GM12878 (cell line): ENCODE measurements around the gene GALP. TPM values are rescaled to one million over a fixed set of nuclear protein-coding genes. Genes with fewer than 3 reads are reported as not detected.

Experiments
- ATAC-seq: fragments of 200-7000 bp; cut with Tn5 transposase; 3 replicates; pipeline ENCODE4 v1.9.1; 2020; ENCODE audit warnings: mild to moderate bottlenecking, moderate library complexity
- BruUV-seq: library from RNA; stranded (reverse); fragments of 400-500 nt; replicated peaks from 2 replicates; lab custom pipeline; 2021; lab: Mats Ljungman, UMichigan
- CTCF ChIA-PET: fragments of 300-600 bp; sonication (Branson Sonifier 250); formaldehyde crosslinking; extraction: SDS; loops from one replicate; lab custom pipeline; 2021; ENCODE audit warnings: inconsistent platforms; lab: Yijun Ruan, JAX
- POLR2A ChIA-PET: fragments of 350-600 bp; formaldehyde crosslinking; extraction: SDS; loops from one replicate; lab custom pipeline; 2021; ENCODE audit warnings: inconsistent platforms; lab: Charles Lee
- RAD21 ChIA-PET: fragments of 300-600 bp; sonication (Branson Sonifier 250); formaldehyde crosslinking; loops from one replicate; lab custom pipeline; 2023; ENCODE audit warnings: antibody characterized with exemption; ENCODE audit not compliant: unreplicated experiment; lab: Charles Lee
- SMC1A ChIA-PET: fragments of 300-600 bp; sonication (Branson Sonifier 250); formaldehyde crosslinking; loops from one replicate; lab custom pipeline; 2023; ENCODE audit not compliant: unreplicated experiment, uncharacterized antibody; lab: Charles Lee
- DNase-seq: peaks from one replicate; pipeline ENCODE4 v3.0.0-alpha.2; 2011; ENCODE audit warnings: low read depth, low spot score
- FAIRE-seq: peaks from 3 replicates; lab custom pipeline; 2011; peaks lifted over from hg19 to GRCh38; lab: Jason Lieb, UNC
- H2AFZ ChIP-seq: 2 replicates; pipeline ENCODE4 v1.6.0; 2011; ENCODE audit warnings: low read depth, low read length, control low read depth; ENCODE audit not compliant: control insufficient read depth
- H3K27ac ChIP-seq: 2 replicates; pipeline ENCODE4 v1.5.1; 2011; ENCODE audit warnings: control low read depth; ENCODE audit not compliant: control insufficient read depth, insufficient read depth
- H3K27me3 ChIP-seq, 2 experiments: replicated peaks in 1 of 2; 2 replicates each; pipeline versions ENCODE4 v1.6.0 to v1.6.1; 2011; ENCODE audit warnings: low read length in 1 of 2; ENCODE audit not compliant: control insufficient read depth in 2 of 2, insufficient read depth in 2 of 2
- H3K36me3 ChIP-seq, 2 experiments: 2 replicates each; pipeline ENCODE4 v1.5.1; 2011; ENCODE audit warnings: low read length in 1 of 2; ENCODE audit not compliant: control insufficient read depth in 2 of 2, insufficient read depth in 2 of 2
- H3K4me1 ChIP-seq: 2 replicates; pipeline ENCODE4 v1.6.1; 2011; ENCODE audit warnings: mild to moderate bottlenecking, low read length, moderate library complexity, mixed read lengths; ENCODE audit not compliant: control insufficient read depth, insufficient read depth
- H3K4me2 ChIP-seq: 2 replicates; pipeline ENCODE4 v1.6.0; 2011; ENCODE audit warnings: control low read depth; ENCODE audit not compliant: control insufficient read depth, insufficient read depth
- H3K4me3 ChIP-seq: fragments of 200-600 bp; sonication (generic); 2 replicates; pipeline ENCODE4 v1.5.1; 2016
- H3K79me2 ChIP-seq: 2 replicates; pipeline ENCODE4 v1.6.0; 2011; ENCODE audit warnings: low read length; ENCODE audit not compliant: control insufficient read depth, insufficient read depth
- H3K9ac ChIP-seq: 2 replicates; pipeline ENCODE4 v1.8.0; 2011; ENCODE audit warnings: low read length, control low read depth, mixed read lengths; ENCODE audit not compliant: control insufficient read depth, insufficient read depth
- H3K9me3 ChIP-seq: replicated peaks from 3 replicates; pipeline ENCODE4 v1.5.1; 2011; ENCODE audit warnings: mild to moderate bottlenecking, low read length; ENCODE audit not compliant: control insufficient read depth, insufficient read depth
- H4K20me1 ChIP-seq: 2 replicates; pipeline ENCODE4 v1.6.0; 2011; ENCODE audit not compliant: control insufficient read depth, insufficient read depth
- BACH1 ChIP-seq: fragments of 450-650 bp; IDR thresholded peaks from 2 replicates; pipeline ENCODE4 v1.6.1; 2017; ENCODE audit warnings: mild to moderate bottlenecking, borderline replicate concordance
- CREM ChIP-seq: IDR thresholded peaks from 2 replicates; pipeline ENCODE4 v1.6.1; 2014; ENCODE audit warnings: antibody characterized with exemption, low read depth
- GABPA ChIP-seq: IDR thresholded peaks from 2 replicates; pipeline ENCODE4 v1.6.1; 2014; ENCODE audit warnings: antibody characterized with exemption, low read depth, mild to moderate bottlenecking, inconsistent platforms
- KDM1A ChIP-seq: fragments of 200-600 bp; sonication (generic); IDR thresholded peaks from 2 replicates; pipeline ENCODE4 v1.6.1; 2016; ENCODE audit warnings: borderline replicate concordance
- MEF2B ChIP-seq: fragments of 450-650 bp; IDR thresholded peaks from 2 replicates; pipeline ENCODE4 v1.6.1; 2018; ENCODE audit warnings: mild to moderate bottlenecking, moderate library complexity; ENCODE audit not compliant: partially characterized antibody, poor library complexity, severe bottlenecking
- NBN ChIP-seq: fragments of 450-650 bp; IDR thresholded peaks from 2 replicates; pipeline ENCODE4 v1.6.1; 2016
- NRF1 ChIP-seq: conservative IDR thresholded peaks from 2 replicates; pipeline ENCODE4 v1.6.1; 2011; ENCODE audit warnings: mild to moderate bottlenecking, low read depth, low read length, improper control_type of control experiment
- POLR2AphosphoS5 ChIP-seq: IDR thresholded peaks from 2 replicates; pipeline ENCODE4 v1.6.1; 2011; ENCODE audit warnings: mild to moderate bottlenecking, low read length, inconsistent platforms
- RFX5 ChIP-seq: IDR thresholded peaks from 2 replicates; pipeline ENCODE4 v1.6.1; 2011; ENCODE audit warnings: low read depth, low read length, improper control_type of control experiment
- SIX5 ChIP-seq: IDR thresholded peaks from 2 replicates; pipeline ENCODE4 v1.6.1; 2011; ENCODE audit warnings: mild to moderate bottlenecking, low read depth, low read length, moderate library complexity; ENCODE audit not compliant: severe bottlenecking
- SP1 ChIP-seq: IDR thresholded peaks from one replicate; pipeline ENCODE4 v1.6.1; 2011; ENCODE audit warnings: low read depth, low read length
- STAT1 ChIP-seq: fragments of 450-650 bp; conservative IDR thresholded peaks from 2 replicates; pipeline ENCODE4 v1.6.1; 2014; ENCODE audit warnings: antibody characterized with exemption, mild to moderate bottlenecking
- ZSCAN29 ChIP-seq: fragments of 450-650 bp; IDR thresholded peaks from 2 replicates; pipeline ENCODE4 v1.6.1; 2017; ENCODE audit warnings: mild to moderate bottlenecking, moderate library complexity
- WGBS: methylation state at CpG from one replicate; pipeline ENCODE4 v1.1.6; 2016; ENCODE audit warnings: low lambda C conversion rate; ENCODE audit not compliant: insufficient replicate concordance, insufficient coverage; ENCODE audit errors: missing lambda C conversion rate; 5-methylcytosine and 5-hydroxymethylcytosine counted together
- in situ Hi-C: fragments of 300-500 bp; cut with MboI; formaldehyde crosslinking; loops from 9 replicates; pipeline ENCODE4 v1.14.3; 2018; ENCODE audit warnings: mixed read lengths
- intact Hi-C: fragments of 100-400 bp; cut with micrococcal nuclease; formaldehyde crosslinking; loops from one replicate; pipeline ENCODE4 v1.14.2; 2022; ENCODE audit not compliant: unreplicated experiment
- polyA plus RNA-seq, 11 experiments: library from polyadenylated mRNA; depleted of rRNA in 4 of 11; unstranded in 6 of 11; stranded (reverse) in 5 of 11; fragments of >200 nt; fragmentation: Nextera tagmentation in 4 of 11; fragmentation: Illumina TruSeq in 1 of 11; extraction: Ambion mirVana in 4 of 11; extraction: Trizol in 1 of 11; gene quantifications; 1 replicate in 1 of 11; 2 replicates in 10 of 11; pipeline versions ENCODE4 v1.2.1 to v1.2.3, GENCODE V29; 2011 to 2016; ENCODE audit warnings: inconsistent platforms in 2 of 11, missing spikeins in 2 of 11, low read depth in 1 of 11
- total RNA-seq, 4 experiments: library from RNA; depleted of rRNA in 3 of 4; stranded (reverse); fragments of >200 nt in 3 of 4; fragmentation: Illumina TruSeq in 1 of 4; extraction: Trizol in 1 of 4; gene quantifications; 2 replicates each; pipeline versions ENCODE4 v1.2.1 to v1.2.3, GENCODE V29; 2013 to 2021
- TF ChIP-seq, protein P1 (sequence below): fragments of 450-650 bp; IDR thresholded peaks from 2 replicates; pipeline ENCODE4 v1.6.1; 2017; ENCODE audit warnings: antibody characterized with exemption, mild to moderate bottlenecking, moderate library complexity
- TF ChIP-seq, protein P2 (sequence below): IDR thresholded peaks from 2 replicates; pipeline ENCODE4 v1.6.1; 2011; ENCODE audit warnings: borderline replicate concordance, low read depth, mild to moderate bottlenecking, moderate library complexity, low read length; ENCODE audit not compliant: insufficient read depth, poor library complexity, severe bottlenecking
- TF ChIP-seq, protein P3 (sequence below): fragments of 450-650 bp; IDR thresholded peaks from 2 replicates; pipeline ENCODE4 v1.6.1; 2014; ENCODE audit warnings: mild to moderate bottlenecking

GALP gene
- total and polyA plus RNA-seq, 10 of the 15 experiments (the other 5 are each of a cell fraction or from before 2014, with no cell fraction given), result not detected

DNA sequence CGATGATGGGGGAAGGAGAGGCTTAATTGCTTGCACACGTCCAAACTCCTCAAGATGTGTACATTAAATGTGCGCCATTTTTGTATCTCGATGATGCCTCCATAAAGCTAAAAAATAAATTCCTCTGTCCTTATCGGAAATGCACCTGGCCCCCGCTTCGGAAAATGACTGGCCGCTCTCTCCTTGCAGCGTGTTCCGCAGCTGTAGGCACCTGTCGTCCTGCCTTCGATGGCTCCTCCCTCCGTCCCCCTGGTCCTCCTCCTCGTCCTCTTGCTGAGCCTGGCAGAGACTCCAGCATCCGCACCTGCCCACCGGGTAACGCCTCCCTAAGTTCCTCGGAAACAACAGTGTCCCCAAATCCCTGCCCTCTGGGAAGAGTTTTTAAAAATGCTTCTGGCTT lies 1.1 kb downstream of the GALP start:
- Histone ChIP-seq H3K9me3 (no peaks in the 10 kb centered on the region), H3K79me2 (no peaks in the 10 kb centered on the region), H3K9ac (no peak overlapping the region), H4K20me1 (no peaks in the 10 kb centered on the region), H3K4me3 (no peak overlapping the region), H3K36me3 (no peaks in the 10 kb centered on the region), H3K4me1 (no peaks in the 10 kb centered on the region), H2AFZ (no peak overlapping the region), H3K27ac (no peak overlapping the region), H3K27me3 (no peaks in the 10 kb centered on the region; a peak in 1 of 4 replicates), H3K4me2 (no peak overlapping the region)
- ChIA-PET CTCF (interaction anchor here (0.6 to 1.6 kb wide), 3 partner anchors 16 to 156 kb away, joined by 3 to 5 read pairs (median 3); no protein-coding TSS in a partner anchor), RAD21 (no interaction called here), POLR2A (no interaction called here), SMC1A (no interaction called here)
- WGBS, result 67% methylated on average over 18 of the region's 18 CpGs
- in situ Hi-C loops (no loop called here), intact Hi-C loops (no loop called here)
- no peak for ATAC-seq
- no peak for FAIRE-seq
- no peak for DNase-seq
- TF ChIP-seq MEF2B, result no peak
- TF ChIP-seq RFX5, result no peak
- TF ChIP-seq, protein P1, sequence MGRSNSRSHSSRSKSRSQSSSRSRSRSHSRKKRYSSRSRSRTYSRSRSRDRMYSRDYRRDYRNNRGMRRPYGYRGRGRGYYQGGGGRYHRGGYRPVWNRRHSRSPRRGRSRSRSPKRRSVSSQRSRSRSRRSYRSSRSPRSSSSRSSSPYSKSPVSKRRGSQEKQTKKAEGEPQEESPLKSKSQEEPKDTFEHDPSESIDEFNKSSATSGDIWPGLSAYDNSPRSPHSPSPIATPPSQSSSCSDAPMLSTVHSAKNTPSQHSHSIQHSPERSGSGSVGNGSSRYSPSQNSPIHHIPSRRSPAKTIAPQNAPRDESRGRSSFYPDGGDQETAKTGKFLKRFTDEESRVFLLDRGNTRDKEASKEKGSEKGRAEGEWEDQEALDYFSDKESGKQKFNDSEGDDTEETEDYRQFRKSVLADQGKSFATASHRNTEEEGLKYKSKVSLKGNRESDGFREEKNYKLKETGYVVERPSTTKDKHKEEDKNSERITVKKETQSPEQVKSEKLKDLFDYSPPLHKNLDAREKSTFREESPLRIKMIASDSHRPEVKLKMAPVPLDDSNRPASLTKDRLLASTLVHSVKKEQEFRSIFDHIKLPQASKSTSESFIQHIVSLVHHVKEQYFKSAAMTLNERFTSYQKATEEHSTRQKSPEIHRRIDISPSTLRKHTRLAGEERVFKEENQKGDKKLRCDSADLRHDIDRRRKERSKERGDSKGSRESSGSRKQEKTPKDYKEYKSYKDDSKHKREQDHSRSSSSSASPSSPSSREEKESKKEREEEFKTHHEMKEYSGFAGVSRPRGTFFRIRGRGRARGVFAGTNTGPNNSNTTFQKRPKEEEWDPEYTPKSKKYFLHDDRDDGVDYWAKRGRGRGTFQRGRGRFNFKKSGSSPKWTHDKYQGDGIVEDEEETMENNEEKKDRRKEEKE, result no peak
- TF ChIP-seq SIX5, result no peak
- no peak for TF ChIP-seq BACH1
- TF ChIP-seq CREM, result no peak
- TF ChIP-seq POLR2AphosphoS5, result no peak
- TF ChIP-seq, protein P2, sequence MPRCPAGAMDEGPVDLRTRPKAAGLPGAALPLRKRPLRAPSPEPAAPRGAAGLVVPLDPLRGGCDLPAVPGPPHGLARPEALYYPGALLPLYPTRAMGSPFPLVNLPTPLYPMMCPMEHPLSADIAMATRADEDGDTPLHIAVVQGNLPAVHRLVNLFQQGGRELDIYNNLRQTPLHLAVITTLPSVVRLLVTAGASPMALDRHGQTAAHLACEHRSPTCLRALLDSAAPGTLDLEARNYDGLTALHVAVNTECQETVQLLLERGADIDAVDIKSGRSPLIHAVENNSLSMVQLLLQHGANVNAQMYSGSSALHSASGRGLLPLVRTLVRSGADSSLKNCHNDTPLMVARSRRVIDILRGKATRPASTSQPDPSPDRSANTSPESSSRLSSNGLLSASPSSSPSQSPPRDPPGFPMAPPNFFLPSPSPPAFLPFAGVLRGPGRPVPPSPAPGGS, result no peak
- TF ChIP-seq ZSCAN29, result no peak
- TF ChIP-seq NBN, result no peak
- TF ChIP-seq STAT1, result no peak
- no peak for TF ChIP-seq SP1
- no peak for TF ChIP-seq NRF1
- TF ChIP-seq GABPA, result no peak
- TF ChIP-seq, protein P3, sequence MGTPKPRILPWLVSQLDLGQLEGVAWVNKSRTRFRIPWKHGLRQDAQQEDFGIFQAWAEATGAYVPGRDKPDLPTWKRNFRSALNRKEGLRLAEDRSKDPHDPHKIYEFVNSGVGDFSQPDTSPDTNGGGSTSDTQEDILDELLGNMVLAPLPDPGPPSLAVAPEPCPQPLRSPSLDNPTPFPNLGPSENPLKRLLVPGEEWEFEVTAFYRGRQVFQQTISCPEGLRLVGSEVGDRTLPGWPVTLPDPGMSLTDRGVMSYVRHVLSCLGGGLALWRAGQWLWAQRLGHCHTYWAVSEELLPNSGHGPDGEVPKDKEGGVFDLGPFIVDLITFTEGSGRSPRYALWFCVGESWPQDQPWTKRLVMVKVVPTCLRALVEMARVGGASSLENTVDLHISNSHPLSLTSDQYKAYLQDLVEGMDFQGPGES, result no peak
- TF ChIP-seq KDM1A, result no peak
- BruUV-seq, result no TSS peak
